Skeletal muscle satellite cell (primary cell): ENCODE data around the gene MLNR. TPM values are rescaled to one million over a fixed set of nuclear protein-coding genes. Genes with fewer than 3 reads are reported as not detected.

ENCODE experiments used
- H3K27me3 ChIP-seq: 2 replicates; pipeline ENCODE4 v1.7.0; 2013; ENCODE audit warnings: low read length; ENCODE audit not compliant: control insufficient read depth, insufficient read depth
- H3K36me3 ChIP-seq: 2 replicates; pipeline ENCODE4 v1.7.0; 2013; ENCODE audit warnings: mild to moderate bottlenecking, control low read depth, low read length; ENCODE audit not compliant: insufficient read depth
- H3K4me1 ChIP-seq: 2 replicates; pipeline ENCODE4 v1.7.0; 2013; ENCODE audit warnings: low read length; ENCODE audit not compliant: control insufficient read depth, insufficient read depth
- H3K4me2 ChIP-seq: 2 replicates; pipeline ENCODE4 v1.7.0; 2013; ENCODE audit warnings: mild to moderate bottlenecking, low read length
- H3K4me3 ChIP-seq: 2 replicates; pipeline ENCODE4 v1.7.0; 2013; ENCODE audit warnings: low read length
- H3K9ac ChIP-seq: 2 replicates; pipeline ENCODE4 v1.7.0; 2013; ENCODE audit warnings: mild to moderate bottlenecking, low read depth, low read length, moderate library complexity
- H3K9me3 ChIP-seq: replicated peaks from 2 replicates; pipeline ENCODE4 v1.7.0; 2013; ENCODE audit warnings: mild to moderate bottlenecking, control low read depth, low read length
- total RNA-seq: library from RNA; depleted of rRNA; stranded (reverse); fragments of >200 nt; gene quantifications from 2 replicates; pipeline ENCODE4 v1.2.3, GENCODE V29; 2012; rRNA removed

The MLNR gene, protein sequence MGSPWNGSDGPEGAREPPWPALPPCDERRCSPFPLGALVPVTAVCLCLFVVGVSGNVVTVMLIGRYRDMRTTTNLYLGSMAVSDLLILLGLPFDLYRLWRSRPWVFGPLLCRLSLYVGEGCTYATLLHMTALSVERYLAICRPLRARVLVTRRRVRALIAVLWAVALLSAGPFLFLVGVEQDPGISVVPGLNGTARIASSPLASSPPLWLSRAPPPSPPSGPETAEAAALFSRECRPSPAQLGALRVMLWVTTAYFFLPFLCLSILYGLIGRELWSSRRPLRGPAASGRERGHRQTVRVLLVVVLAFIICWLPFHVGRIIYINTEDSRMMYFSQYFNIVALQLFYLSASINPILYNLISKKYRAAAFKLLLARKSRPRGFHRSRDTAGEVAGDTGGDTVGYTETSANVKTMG
- not detected in 2 replicates for total RNA-seq

DNA sequence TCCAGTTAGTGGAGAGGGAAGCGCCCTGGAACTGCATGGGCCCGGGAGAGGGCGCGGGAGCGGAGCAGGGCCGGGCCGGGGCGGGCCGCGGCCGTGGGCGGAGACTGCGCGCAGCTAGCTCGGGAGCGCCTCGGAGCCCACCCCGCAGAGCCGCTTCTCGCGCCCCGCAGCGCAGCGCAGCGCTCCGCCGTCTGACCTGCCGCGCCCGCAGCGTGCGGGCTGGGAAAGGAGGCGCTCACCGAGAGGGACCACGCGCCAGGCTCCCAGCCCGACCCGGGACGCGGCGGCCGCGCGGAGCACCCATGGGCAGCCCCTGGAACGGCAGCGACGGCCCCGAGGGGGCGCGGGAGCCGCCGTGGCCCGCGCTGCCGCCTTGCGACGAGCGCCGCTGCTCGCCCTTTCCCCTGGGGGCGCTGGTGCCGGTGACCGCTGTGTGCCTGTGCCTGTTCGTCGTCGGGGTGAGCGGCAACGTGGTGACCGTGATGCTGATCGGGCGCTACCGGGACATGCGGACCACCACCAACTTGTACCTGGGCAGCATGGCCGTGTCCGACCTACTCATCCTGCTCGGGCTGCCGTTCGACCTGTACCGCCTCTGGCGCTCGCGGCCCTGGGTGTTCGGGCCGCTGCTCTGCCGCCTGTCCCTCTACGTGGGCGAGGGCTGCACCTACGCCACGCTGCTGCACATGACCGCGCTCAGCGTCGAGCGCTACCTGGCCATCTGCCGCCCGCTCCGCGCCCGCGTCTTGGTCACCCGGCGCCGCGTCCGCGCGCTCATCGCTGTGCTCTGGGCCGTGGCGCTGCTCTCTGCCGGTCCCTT, at the start of gene MLNR:
MLNR (plus strand) TSS at position 303 of the 820 bp plus-strand sequence; CDS start at position 303, 0 bp downstream.
- Histone ChIP-seq H3K4me1 (peaks cover 10% of the 10 kb centered on the region), H3K9ac (no peak within 1 kb of the TSS)

DNA sequence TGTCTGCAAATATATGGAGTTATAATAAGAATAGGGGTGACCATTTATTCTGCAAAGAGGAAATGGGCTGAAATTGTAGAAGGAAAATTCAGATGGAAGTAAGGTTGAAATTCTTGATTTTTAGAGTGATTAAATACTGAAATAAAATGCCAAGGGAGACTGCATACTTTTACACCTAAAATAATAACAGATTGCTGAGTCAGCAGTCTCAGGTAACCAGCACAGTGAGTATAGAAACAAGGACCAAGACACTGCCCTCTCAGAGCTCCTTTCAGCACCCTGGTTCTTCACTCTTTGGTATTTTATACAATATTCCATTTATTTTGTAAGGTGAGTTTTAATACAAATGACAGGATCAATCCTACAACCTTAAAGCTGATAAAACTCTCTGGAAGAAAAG, 48.8 kb upstream of the MLNR start:
- Histone ChIP-seq H3K4me2 (no peak overlapping the region), H3K9me3 (no peaks in the 10 kb centered on the region), H3K27me3 (no peaks in the 10 kb centered on the region), H3K36me3 (peaks cover 23% of the 10 kb centered on the region), H3K4me1 (no peaks in the 10 kb centered on the region), H3K4me3 (no peak overlapping the region), H3K9ac (no peak overlapping the region)

More for the DNA sequence above, at the start of gene MLNR:
- no peaks in the 10 kb centered on the region for H3K36me3 ChIP-seq
- H3K9me3 ChIP-seq: no peaks in the 10 kb centered on the region
- peaks cover 80% of the 10 kb centered on the region for H3K27me3 ChIP-seq
- H3K4me3 ChIP-seq: peak within 1 kb of the TSS; percentile 62
- H3K4me2 ChIP-seq: peak within 1 kb of the TSS; percentile 72

DNA sequence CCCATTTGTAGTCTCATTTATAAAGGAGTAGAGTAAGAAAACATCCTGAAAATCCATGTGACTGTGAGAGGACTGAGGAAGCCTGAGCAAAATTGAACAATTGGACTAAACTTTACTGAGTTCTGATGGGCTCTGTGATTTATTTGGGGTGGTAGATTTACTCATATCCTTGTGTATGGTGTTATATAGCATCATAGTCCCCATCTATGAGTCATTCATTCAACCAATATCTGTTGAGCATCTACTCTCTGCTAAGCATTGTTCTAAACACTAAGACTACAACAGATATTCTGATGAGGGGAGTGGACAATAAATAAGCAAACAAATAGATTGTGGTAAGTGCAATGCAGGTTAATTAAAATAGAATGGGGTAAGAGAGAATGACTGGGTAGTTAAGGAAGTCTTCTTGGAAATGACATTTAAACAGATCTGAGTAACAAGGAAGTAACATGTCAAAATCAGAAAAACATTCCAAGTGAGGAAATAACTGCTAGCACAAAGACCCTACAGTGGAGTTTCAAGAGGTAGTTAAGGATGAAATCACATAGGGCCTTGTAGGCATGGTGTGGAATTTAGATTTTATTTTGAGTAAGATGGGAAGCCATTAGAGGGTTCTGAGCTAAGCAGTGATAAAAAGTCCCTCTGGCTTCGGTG, 36.3 kb upstream of the MLNR start:
- H3K4me3 ChIP-seq: no peak overlapping the region
- H3K4me1 ChIP-seq: peaks cover 6% of the 10 kb centered on the region
- no peak overlapping the region for H3K9ac ChIP-seq
- H3K36me3 ChIP-seq: peaks cover 69% of the 10 kb centered on the region
- no peaks in the 10 kb centered on the region for H3K27me3 ChIP-seq
- no peak overlapping the region for H3K4me2 ChIP-seq
- no peaks in the 10 kb centered on the region for H3K9me3 ChIP-seq

DNA sequence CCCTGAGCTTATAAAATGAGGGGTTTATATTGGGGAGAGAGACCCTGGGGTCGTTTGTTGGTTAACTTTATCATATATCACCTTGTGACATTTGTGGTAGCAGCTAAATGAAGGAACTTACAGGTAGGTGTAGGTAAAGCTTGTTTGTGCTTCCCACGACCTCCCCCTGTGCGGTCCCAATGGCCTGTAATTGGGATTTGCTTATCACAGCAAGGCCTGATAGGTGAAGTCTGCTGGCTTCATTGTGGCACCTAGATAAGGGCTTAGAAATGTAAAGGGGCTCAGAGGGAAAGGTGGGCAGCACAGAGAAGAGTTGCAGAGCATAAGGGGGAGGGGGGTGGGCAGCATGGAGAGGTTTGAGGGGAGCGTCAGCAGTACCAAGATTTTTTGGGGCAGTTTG, 35.5 kb upstream of the MLNR start:
- H3K9me3 ChIP-seq: no peaks in the 10 kb centered on the region
- peaks cover 6% of the 10 kb centered on the region for H3K4me1 ChIP-seq
- no peak overlapping the region for H3K9ac ChIP-seq
- peaks cover 69% of the 10 kb centered on the region for H3K36me3 ChIP-seq
- H3K4me2 ChIP-seq: no peak overlapping the region
- no peaks in the 10 kb centered on the region for H3K27me3 ChIP-seq
- H3K4me3 ChIP-seq: no peak overlapping the region

DNA sequence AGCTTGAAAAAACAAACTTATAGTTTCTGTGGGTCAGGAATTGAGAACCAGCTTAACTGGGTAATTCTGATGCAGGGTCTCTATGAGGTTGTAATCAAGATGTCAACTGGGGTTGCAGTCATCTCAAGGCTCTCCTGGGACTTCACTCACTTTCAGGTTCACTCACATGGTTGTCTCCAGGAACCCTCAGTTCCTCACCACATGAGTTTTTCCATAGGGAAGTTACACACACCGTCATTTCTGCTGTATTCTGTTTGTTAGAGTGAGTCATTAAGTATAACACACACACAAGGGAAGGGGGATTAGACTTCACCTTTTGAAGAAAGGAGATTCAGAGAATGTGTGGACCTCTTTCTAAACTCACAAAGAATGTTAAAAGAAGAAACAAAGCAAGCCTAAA, 34.9 kb upstream of the MLNR start:
- Histone ChIP-seq H3K4me2 (no peak overlapping the region), H3K4me3 (no peak overlapping the region), H3K27me3 (no peaks in the 10 kb centered on the region), H3K9ac (no peak overlapping the region), H3K36me3 (peaks cover 70% of the 10 kb centered on the region), H3K4me1 (peaks cover 6% of the 10 kb centered on the region), H3K9me3 (no peaks in the 10 kb centered on the region)

DNA sequence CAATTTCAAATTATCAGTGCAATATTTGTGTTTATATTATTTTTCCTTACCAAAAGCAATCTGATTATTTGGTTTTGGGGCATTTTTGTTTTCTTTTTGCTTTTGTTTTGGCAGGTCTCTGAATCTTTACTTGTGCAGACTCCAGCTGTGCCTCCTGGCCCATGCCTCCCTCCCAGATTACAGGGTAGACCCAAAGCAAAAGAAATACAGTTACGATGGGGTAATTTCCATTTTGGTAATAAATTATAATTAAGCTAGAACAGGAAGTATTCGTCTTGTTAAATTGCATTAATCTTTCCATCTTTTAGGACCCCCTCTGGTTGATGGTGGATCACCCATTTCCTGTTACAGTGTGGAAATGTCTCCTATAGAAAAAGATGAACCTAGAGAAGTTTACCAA, 29.2 kb upstream of the MLNR start:
- no peaks in the 10 kb centered on the region for H3K27me3 ChIP-seq
- H3K4me2 ChIP-seq: no peak overlapping the region
- no peaks in the 10 kb centered on the region for H3K4me1 ChIP-seq
- no peaks in the 10 kb centered on the region for H3K9me3 ChIP-seq
- H3K4me3 ChIP-seq: no peak overlapping the region
- no peak overlapping the region for H3K9ac ChIP-seq
- peaks cover 68% of the 10 kb centered on the region for H3K36me3 ChIP-seq

DNA sequence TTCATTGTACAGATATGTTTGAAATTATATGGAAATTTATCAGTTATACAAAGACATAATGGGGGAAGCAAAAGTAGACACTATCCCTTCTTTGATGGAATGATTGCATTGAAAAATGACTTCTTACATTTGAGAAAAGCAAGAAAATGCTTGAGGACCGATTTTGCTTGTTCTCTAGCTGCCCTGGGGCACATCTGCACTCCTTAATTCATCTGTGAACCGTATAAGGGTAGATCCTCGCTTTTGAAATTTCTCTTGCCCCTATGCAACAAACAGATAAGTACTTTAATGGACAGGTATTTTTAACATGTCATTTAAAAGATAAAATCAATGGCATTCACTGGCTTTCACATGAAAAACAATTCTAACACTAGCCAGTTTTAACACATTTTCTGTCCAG, 13.5 kb upstream of the MLNR start:
- no peak overlapping the region for H3K4me3 ChIP-seq
- no peaks in the 10 kb centered on the region for H3K9me3 ChIP-seq
- H3K9ac ChIP-seq: no peak overlapping the region
- H3K4me2 ChIP-seq: no peak overlapping the region
- H3K36me3 ChIP-seq: peaks cover 68% of the 10 kb centered on the region
- H3K4me1 ChIP-seq: no peaks in the 10 kb centered on the region
- no peaks in the 10 kb centered on the region for H3K27me3 ChIP-seq

DNA sequence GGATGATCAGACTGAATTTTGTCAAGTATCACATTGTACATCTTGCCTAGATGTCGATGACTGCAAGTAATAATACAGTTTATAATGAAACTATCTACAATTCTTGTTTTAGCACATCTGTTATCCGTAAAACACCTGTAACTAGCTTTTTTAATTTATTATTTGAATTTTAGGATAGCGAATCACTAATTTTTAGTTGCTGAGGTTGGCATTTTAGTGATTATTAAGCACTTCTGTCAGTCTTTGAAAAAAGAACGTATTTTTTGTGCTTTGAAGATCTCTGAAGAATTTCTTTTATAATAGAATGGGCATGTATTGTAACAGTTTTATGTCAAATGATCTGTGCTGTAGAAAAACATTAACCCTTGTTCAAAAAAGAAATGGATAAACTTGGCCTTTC, 11.5 kb upstream of the MLNR start:
- H3K9me3 ChIP-seq: no peaks in the 10 kb centered on the region
- H3K9ac ChIP-seq: no peak overlapping the region
- peaks cover 61% of the 10 kb centered on the region for H3K36me3 ChIP-seq
- H3K4me2 ChIP-seq: no peak overlapping the region
- no peaks in the 10 kb centered on the region for H3K27me3 ChIP-seq
- H3K4me3 ChIP-seq: no peak overlapping the region
- no peaks in the 10 kb centered on the region for H3K4me1 ChIP-seq

DNA sequence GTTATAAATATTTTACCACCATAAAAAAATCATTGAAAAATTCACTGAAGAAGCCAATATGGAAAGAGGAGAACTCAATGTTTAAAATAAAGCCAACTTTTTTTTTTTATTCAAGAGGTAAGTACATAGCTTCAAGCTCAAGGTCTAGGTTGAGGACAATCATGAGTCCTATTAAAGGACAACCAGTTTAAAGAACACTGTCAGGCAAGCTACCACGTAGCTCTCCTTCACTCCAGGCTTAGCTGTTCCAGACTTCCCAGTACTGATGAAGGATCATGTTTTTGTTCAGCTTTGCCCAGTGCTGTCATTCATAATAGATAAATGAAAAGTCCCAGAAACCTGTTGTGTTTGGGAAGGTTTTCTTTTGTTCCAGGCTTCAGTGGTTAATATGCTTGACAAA, 10.0 kb upstream of the MLNR start:
- Histone ChIP-seq H3K9me3 (no peaks in the 10 kb centered on the region), H3K36me3 (peaks cover 55% of the 10 kb centered on the region), H3K4me1 (no peaks in the 10 kb centered on the region), H3K4me2 (no peak overlapping the region), H3K27me3 (no peaks in the 10 kb centered on the region), H3K4me3 (no peak overlapping the region), H3K9ac (no peak overlapping the region)

DNA sequence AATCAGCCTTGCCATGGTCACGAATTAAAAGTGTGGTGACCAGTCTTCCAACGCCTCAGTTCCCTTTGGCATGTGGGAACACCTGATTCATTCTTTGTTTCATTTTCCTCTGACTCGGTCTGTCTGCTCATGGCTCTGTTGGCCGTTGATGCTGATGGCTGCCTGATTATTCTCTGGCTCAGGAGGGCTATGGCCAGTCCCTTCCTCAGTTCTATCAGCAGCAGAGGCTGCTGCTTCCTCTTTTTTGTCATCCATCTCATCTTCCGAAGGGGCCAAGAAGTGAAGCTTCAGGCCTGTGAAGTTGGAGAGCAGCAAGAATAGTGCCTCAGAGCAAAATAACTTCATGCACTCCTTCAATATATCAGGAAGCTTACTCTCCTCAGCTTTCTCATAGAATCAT, 9.5 kb upstream of the MLNR start:
- Histone ChIP-seq H3K4me1 (no peaks in the 10 kb centered on the region), H3K27me3 (no peaks in the 10 kb centered on the region), H3K4me2 (no peak overlapping the region), H3K36me3 (peaks cover 51% of the 10 kb centered on the region), H3K9me3 (no peaks in the 10 kb centered on the region), H3K9ac (no peak overlapping the region), H3K4me3 (no peak overlapping the region)

DNA sequence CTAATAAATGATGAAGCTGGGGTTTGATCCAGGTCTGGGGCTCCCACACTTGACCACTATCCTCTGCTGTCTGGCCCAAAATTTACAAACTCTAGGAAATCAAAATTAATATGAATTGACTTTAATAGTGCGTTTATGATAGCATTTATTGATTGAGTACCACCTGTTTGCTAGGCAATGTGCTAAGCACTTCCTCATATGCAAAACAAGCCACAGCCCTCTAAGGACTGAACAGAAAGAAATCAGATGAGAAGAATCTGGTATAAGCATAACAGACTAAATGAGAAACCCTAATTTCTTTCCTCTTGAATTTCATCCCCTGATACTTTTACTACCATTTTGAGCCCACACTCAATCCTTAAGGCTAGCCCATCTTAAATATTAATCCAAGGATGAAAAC, 6.6 kb upstream of the MLNR start:
- Histone ChIP-seq H3K4me2 (no peak overlapping the region), H3K4me3 (no peak overlapping the region), H3K9me3 (no peaks in the 10 kb centered on the region), H3K27me3 (peaks cover 18% of the 10 kb centered on the region), H3K36me3 (peaks cover 24% of the 10 kb centered on the region), H3K4me1 (no peaks in the 10 kb centered on the region), H3K9ac (no peak overlapping the region)
